ENCODE measurements around the gene CTNNBIP1.
A peak's percentile ranks its signal among the peaks of the same experiment; 100 is the strongest.

Gene CTNNBIP1

DNA sequence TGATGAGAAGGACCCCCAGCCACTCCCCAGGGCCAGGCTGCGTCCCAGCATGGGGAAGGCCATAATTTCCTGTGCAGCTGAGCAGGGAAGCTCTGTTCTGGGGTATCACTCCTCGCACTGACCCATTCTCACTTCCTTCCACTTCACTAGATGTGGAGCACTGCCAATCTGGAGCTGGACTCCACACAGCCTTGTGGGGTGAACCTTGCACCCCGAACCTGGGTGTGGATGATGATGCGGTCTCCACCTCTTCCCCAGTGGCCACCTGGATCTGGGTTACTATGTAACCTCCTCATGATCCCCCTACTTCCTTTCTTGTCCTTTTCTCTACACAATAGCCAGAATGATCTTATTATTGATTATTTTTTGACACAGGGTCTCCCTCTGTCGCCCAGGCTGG lies 36.7 kb downstream of the CTNNBIP1 start:
- H3K4me3 ChIP-seq (ENCODE audit: low read depth, low read length): no peak overlapping the region
- in situ Hi-C loops (cut with HindIII; ENCODE audit: low pct_ligation_motif_present, low sequenced_read_pairs): no loop called here
- no peak for DNase-seq
- TF ChIP-seq, protein P1, sequence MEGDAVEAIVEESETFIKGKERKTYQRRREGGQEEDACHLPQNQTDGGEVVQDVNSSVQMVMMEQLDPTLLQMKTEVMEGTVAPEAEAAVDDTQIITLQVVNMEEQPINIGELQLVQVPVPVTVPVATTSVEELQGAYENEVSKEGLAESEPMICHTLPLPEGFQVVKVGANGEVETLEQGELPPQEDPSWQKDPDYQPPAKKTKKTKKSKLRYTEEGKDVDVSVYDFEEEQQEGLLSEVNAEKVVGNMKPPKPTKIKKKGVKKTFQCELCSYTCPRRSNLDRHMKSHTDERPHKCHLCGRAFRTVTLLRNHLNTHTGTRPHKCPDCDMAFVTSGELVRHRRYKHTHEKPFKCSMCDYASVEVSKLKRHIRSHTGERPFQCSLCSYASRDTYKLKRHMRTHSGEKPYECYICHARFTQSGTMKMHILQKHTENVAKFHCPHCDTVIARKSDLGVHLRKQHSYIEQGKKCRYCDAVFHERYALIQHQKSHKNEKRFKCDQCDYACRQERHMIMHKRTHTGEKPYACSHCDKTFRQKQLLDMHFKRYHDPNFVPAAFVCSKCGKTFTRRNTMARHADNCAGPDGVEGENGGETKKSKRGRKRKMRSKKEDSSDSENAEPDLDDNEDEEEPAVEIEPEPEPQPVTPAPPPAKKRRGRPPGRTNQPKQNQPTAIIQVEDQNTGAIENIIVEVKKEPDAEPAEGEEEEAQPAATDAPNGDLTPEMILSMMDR (IDR thresholded peaks at IDR 0.05; ENCODE audit: low read depth, low read length, missing control alignments): no peak
- no peak overlapping the region for H3K27ac ChIP-seq
- no peaks in the 10 kb centered on the region for H3K27me3 ChIP-seq (replicated peaks)
- no peaks in the 10 kb centered on the region for H3K36me3 ChIP-seq (replicated peaks)

DNA sequence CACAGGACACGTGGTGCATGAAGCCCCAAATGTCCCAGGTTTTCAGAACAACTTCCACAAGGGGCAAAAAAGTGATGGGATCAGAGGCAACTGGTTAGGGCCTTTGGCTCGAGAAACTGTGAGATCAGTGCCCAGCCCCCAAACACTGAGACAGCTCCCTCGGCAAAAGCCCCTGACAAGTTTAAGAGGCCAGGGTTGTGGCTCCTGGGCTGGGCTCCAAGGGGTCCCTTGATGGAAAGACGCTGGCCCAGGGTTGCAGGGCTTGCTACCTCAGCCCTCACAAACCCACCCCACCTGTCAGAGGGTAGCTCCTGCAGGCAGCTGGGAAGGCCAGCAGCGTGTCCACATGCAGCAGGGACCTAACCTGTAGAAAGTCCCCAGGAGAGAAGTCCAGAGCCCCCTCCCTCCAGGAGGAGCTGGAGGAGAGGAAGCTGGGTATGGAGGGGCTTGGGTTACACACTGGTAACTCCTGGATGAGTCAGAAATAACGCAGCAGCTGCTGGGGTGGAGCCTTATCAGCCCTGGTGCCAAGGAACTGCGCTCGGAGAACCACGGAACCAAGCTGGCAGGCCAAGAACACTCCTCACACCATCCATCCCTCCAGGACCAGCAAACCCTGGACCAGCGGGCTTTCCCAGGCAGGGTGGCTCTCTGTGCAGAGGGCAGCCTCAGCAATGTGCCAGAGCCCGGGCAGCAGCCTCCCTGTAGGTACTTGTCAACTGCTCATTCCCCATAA lies 37.5 kb downstream of the CTNNBIP1 start:
- Histone ChIP-seq H3K27ac (no peak overlapping the region), H3K27me3 (replicated peaks) (no peaks in the 10 kb centered on the region), H3K4me3 (ENCODE audit: low read depth, low read length) (no peak overlapping the region), H3K36me3 (replicated peaks) (no peaks in the 10 kb centered on the region)
- peak; percentile 25 for DNase-seq
- in situ Hi-C loops (cut with HindIII; ENCODE audit: low pct_ligation_motif_present, low sequenced_read_pairs): no loop called here
- TF ChIP-seq, protein P1 (IDR thresholded peaks at IDR 0.05; ENCODE audit: low read depth, low read length, missing control alignments): no peak

DNA sequence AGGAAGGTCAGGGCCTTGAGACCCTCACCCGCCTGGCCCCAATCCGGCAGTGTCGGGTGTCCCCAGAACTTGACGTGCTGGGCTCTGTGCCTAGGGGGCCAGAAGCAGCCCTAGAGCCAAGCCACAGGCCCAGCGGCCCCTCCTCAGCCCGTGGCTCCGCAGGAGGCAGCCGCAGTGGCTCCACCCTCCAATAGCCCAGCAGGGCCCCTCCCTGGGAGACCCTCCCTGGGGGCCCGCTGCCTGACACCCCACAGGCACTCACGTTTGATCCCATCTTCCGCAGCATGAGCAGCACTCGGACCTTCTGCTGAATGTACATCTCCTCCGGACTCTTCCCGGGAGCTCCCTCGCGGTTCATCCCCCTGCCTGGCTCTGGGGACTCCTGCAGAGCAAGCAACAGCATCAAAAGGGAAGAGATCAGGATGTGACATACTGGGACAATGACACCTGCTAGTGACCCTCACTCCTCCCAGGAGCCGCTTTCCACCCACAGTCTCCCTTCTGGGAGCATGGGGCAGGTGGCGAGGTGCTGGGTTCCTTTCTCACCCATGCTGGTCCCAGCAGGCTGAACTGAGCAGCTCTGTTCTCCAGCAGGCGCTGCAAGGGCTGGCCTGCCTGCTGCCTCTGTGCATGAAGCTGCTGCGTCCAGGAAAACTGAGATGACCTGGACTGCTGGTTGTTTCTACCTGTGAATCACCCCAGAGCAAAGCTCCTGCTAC lies 38.2 kb downstream of the CTNNBIP1 start:
- in situ Hi-C loops (cut with HindIII; ENCODE audit: low pct_ligation_motif_present, low sequenced_read_pairs): no loop called here
- Histone ChIP-seq H3K27ac (no peak overlapping the region), H3K36me3 (replicated peaks) (no peaks in the 10 kb centered on the region), H3K4me3 (ENCODE audit: low read depth, low read length) (no peak overlapping the region), H3K27me3 (replicated peaks) (no peaks in the 10 kb centered on the region)
- TF ChIP-seq, protein P1 (IDR thresholded peaks at IDR 0.05; ENCODE audit: low read depth, low read length, missing control alignments): no peak
- DNase-seq: no peak

DNA sequence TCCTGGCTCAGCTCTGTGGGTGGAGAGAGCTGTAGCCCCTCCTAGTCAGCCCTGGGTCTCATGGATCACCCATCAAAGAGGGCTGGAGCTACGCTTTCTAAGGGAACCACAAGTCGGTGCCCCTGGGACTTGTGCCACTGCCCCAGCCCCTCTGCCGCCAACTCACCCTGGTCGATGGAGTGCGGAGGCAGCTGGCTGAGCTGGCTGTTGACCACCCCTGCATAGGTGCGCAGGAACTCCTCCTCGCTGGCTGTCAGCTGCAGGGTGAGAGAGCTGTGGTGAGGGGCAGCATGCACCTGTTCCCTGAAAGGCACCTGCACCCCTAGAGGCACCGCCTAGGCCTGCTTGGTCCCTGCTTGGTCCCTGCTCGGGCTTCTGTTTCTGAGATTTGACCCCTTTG lies 39.0 kb downstream of the CTNNBIP1 start:
- Histone ChIP-seq H3K27me3 (replicated peaks) (no peaks in the 10 kb centered on the region), H3K27ac (no peak overlapping the region), H3K4me3 (ENCODE audit: low read depth, low read length) (no peak overlapping the region), H3K36me3 (replicated peaks) (no peaks in the 10 kb centered on the region)
- TF ChIP-seq, protein P1 (IDR thresholded peaks at IDR 0.05; ENCODE audit: low read depth, low read length, missing control alignments): no peak
- in situ Hi-C loops (cut with HindIII; ENCODE audit: low pct_ligation_motif_present, low sequenced_read_pairs): no loop called here
- DNase-seq: no peak

DNA sequence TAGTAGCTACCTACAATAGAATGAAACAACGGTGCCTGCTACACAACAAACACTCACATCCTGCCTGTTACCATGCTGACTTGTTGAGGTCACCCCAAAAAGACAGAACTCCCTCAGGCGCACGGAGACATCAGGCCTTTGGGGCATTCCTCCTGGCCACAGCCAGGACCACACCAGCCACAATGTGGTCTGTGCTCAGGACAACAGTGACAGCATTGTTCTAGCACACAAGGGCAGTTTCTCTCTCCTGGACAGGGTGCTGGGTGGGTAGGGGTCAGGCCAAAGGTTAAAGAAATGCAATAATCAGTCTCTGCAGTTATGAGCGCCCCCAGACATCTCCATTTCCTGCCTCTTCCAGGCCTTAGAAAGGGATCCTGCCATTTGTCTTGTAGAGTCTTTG lies 39.5 kb downstream of the CTNNBIP1 start:
- in situ Hi-C loops (cut with HindIII; ENCODE audit: low pct_ligation_motif_present, low sequenced_read_pairs): no loop called here
- no peak overlapping the region for H3K27ac ChIP-seq
- H3K27me3 ChIP-seq (replicated peaks): no peaks in the 10 kb centered on the region
- no peak for DNase-seq
- no peaks in the 10 kb centered on the region for H3K36me3 ChIP-seq (replicated peaks)
- H3K4me3 ChIP-seq (ENCODE audit: low read depth, low read length): no peak overlapping the region
- TF ChIP-seq, protein P1 (IDR thresholded peaks at IDR 0.05; ENCODE audit: low read depth, low read length, missing control alignments): no peak

All from brain microvascular endothelial cell (primary cell).